Activated CD8-positive, alpha-beta memory T cell treated with anti-CD3 and anti-CD28 coated beads, Interleukin-2, amount 50 U/mL, for 1 hour (primary cell): ENCODE results near the gene DNMT1.
"Not testable (repeated sequence)": the region's sequence is repeated elsewhere in the genome, so short reads cannot be mapped to it uniquely, and the experiment has no call there.

ENCODE experiments used
- DNase-seq: peaks from one replicate; pipeline ENCODE4 v3.0.0-alpha.2; 2020; ENCODE audit errors: extremely low read depth

DNMT1 gene

DNA sequence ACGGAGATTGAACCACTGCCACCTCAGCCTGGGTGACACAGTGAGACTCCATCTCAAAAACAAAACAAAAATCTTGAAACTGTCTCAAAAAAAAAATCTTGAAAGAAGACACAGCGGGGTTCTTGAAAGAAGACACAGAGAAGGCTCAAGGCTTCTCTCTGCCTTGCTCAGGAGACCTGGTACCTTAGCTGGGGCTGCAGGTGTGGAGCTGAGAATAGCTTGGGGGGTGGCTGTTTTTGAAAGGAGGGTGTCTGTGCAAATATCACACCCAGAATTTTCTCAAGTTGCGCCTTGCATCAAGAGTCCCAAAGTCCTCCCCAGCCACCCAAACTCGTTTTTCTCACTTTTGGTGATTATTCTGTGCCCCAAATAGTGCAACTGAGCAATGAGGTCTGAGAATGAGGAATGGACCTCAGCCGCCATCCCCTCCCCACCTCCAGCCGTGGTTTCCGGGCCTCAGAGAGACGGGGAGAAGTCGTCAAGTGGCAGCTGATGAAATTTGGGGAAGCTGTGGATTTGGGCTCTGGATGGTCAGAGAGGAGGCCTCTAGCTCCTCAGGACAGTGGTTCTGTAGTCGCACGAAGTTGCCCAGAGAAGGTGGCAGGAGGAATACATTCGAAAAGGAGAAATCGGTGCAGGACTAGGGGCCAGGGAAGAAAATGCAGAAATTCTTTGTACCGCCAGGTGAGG is 27.6 kb upstream of the DNMT1 start:
- DNase-seq, result no peak

DNA sequence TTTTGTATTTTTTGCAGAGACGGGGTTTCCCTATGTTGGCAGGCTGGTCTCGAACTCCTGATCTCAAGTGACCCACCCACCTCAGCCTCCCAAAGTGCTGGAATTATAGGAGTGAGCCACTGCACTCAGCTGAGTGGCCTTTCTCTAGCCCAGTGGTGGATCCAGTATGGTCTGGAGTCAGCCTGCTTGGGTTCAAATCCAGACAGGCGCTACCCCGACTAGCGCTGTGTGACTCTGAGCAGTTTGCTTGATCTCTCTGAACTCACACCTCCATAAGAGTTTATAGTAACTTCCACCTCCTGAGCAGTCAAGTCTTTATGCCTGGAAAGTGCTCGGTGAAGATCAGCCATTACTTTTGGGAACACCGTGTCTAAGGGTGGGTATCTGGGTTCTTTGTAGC is 25.9 kb upstream of the DNMT1 start:
- DNase-seq, result no peak

DNA sequence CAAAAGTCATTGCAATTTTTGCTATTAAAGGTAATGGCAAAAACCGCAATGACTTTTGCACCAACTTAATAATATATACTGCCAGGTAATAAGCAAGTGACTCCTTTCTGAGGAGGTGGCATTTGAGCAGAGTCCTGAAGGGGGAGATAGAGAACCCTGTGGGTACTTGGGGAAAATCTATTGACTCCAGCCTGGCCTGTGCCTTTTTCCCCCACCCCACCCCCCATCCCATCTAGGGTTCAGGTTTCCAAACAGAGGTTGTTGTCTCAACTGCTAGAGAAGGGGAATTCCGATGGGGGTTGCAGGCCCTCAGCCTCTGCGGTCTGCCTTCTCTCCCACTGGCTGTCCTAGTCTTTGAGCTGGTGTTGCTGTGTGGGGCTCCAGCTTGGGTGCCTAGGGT is 24.9 kb upstream of the DNMT1 start:
- DNase-seq, result no peak

DNA sequence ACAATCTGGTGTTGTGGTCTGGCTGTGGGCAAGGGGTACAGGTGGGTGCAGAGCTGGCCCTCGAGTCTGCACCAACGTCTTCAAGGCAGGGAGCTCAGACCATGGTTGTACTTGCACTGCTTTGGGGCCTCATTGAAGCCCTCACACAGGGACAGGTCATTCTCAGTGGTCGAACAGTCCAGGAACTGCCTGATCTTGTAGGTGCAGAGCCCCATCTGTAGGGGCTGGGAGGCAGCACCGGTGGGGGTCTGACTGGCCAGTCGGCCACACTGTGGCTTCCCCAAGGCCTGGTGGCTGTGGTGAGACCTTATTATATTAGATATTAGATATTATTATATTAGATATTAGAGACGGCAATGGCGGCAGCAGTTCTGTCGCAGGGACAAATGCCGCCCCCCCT is 22.3 kb upstream of the DNMT1 start:
- no peak for DNase-seq

DNA sequence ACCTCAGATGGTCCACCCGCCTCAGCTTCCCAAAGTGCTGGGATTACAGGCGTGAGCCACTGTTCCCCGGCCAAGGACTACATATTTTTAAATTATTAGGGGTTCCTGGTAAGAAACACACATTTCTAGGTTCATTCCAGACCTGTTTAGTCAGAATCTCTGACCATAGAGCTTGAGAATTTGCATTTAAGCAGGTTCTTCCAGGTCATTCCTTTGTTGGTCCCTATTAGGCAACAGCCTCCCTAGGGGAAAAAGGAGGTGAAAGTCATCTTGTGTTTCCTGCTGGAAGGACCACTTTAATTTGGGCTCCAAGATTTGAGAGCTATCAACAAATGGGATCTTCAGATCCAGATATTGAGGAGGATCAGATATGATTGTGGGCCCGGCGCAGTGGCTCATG is 20.0 kb upstream of the DNMT1 start:
- no peak for DNase-seq

DNA sequence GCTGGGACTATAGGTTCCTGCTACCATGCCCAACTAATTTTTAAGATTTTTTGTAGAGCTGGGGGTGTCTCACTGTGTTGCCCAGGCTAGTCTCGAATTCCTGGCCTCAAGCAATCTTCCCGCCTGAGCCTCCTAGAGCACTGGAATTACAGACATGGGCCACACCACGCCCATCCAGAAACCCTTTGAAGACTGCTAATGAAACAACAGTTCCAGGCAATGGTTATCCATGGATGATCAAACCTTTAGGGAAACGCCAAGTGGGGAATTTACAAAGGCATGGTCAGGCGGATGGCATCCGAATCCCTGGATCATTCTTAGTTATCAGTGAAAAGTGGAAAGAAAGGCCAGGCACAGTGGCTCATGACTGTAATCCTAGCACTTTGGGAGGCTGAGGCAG is 16.9 kb upstream of the DNMT1 start:
- no peak for DNase-seq

DNA sequence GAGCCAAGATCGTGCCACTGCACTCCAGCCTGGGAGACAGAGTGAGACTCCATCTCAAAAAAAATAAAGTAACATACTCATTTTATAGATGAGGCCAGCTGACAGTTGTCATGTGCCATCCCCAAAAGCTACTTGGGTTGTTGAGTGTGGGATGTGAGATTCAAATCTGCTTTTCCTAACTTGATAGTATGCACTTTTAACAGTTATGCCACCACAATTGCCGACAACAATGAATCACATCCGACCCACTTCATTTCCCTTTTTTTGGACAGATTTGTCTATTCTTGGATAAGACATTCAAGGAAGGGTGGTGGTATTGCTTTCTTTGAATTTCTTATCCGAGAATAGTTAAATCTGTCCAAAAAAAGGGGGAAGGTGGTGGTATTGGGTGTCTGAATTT is 16.3 kb upstream of the DNMT1 start:
- DNase-seq, result no peak

DNA sequence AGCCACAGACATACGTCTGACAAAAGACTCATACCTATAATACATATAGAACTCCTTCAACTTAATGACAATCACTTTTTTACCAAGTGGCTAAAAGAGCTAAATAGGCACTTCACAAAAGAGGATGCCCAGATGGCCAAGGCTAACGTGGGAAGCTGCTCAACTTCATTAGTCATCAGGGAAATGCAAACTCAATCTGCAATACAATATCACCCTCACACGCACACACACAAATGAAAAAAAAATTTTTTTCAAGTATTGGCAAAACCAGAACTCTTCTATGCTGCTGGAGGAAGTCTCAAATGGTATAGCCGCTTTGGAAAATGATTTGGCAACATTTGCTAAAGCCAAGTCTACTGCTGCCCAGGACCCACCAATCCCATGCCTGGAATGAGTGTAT is 14.6 kb upstream of the DNMT1 start:
- DNase-seq, result no peak

DNA sequence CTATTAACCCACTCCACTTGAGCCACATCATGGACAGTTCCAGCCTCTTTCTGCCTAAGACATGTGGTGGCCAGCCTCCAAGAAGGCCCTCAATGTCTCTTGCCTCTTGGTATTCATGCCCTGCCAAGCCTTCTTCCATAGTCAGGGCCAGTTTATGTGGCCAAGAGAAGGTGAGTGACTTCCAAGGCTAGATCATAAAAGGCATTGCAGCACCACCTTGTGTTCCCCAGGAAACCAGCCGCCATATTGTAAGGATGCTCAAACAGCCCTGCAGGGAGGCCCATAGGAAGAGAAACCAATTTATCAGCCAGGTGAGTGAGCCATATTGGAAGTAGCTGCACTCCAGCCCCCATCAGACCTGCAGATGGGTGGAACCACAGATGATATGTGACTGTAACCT is 12.3 kb upstream of the DNMT1 start:
- no peak for DNase-seq

DNA sequence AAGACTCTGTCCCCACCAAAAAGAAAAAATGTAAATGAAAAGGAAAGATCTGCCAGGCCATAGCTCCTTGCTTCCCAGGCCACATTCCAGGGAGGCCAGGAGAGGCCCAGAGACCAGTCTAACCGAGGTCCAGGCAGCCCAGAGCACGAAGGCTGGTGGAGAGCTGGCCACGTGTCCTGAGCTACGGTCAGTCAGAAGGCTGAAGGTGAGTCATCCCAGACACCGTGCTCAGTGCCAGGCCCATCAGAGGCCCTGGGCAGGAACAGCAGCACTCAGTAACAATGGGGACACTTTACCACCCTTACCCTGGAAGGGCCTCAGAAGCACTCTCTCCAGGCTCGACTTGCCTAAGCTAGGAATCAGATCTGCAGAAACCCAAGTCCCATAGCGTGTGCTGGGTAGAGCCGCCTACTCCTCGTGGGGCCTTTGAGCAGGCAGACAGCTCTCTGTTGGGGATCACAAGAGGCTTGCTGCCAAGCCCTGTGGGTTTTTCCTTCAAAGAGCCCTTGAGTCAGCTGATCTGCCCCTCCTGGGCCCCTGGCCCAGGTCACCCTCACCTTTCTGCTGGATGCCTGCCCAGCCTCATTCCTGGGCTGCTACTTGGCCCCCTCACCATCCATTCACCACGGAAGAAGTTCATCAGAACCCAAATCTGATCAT is 11.6 kb upstream of the DNMT1 start:
- no peak for DNase-seq

DNA sequence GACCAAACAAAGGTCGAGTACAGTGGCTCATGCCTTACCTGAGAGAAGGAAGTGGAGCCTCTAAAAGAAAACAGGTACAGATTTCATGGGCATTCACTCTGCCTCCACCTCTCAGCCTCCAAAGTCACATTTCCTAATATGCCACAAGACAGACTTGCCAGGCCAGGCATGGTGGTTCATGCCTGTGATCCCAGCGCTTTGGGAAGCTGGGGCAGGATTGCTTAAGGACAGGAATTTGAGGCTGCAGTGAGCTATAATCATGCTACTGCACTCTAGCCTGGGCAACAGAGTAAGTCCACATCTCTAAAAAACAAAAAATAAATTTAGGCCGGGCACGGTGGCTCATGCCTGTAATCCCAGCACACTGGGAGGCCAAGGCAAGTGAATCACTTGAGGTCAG is 10.9 kb upstream of the DNMT1 start:
- DNase-seq, result no peak

DNA sequence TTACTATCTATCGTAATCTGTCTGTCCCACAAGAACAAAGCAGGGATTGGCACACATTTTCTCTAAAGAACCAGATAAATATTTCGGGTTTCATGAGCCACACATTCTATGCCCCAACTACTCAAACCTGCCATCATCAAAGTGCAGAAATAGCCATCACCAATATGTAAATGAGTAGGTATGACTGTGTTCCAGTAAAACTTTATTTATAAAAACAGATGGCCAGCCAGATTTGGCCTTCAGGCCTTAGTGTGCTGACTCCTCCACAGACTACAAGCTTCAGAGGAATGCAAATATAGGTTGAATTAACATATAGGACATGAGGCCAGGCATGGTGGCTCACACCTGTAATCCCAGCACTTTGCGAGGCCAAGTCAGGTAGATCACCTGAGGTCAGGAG is 8.9 kb upstream of the DNMT1 start:
- DNase-seq, result no peak

DNA sequence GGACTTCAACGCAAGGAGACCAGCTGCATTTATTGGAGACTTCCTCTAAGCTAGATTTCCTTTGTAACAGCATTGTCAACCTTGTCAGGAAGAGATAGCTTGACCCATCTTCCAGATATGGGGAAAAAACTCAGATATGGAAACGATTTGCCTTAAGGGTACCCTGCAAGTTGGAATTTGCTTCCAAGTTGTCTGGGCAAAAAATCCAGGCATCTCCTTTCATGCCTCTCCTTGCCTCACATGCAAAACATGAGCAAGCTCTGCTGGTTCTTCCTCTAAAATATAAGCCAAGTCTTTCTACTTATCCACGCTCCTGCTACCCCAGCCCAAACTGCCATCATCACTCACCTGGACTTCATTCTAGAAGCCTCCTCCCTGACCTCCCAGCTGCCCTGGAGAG is 6.4 kb upstream of the DNMT1 start:
- no peak for DNase-seq

DNA sequence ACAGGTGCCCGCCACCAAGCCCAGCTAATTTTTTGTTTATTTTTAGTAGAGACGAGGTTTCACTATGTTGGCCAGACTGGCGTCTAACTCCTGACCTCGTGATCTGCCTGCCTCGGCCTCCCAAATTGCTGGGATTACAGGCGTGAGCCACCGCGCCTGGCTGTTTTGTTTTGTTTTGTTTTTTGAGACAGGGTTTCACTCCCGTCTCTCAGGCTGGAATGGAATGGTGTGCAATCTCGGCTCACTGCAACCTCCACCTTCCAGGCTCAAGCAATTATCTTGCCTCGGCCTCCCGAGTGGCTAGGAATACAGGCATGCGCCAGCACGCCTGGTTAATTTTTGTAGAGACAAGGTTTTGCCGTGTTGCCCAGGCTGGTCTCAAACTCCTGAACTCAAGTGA is 5.3 kb upstream of the DNMT1 start:
- not testable (repeated sequence) for DNase-seq

DNA sequence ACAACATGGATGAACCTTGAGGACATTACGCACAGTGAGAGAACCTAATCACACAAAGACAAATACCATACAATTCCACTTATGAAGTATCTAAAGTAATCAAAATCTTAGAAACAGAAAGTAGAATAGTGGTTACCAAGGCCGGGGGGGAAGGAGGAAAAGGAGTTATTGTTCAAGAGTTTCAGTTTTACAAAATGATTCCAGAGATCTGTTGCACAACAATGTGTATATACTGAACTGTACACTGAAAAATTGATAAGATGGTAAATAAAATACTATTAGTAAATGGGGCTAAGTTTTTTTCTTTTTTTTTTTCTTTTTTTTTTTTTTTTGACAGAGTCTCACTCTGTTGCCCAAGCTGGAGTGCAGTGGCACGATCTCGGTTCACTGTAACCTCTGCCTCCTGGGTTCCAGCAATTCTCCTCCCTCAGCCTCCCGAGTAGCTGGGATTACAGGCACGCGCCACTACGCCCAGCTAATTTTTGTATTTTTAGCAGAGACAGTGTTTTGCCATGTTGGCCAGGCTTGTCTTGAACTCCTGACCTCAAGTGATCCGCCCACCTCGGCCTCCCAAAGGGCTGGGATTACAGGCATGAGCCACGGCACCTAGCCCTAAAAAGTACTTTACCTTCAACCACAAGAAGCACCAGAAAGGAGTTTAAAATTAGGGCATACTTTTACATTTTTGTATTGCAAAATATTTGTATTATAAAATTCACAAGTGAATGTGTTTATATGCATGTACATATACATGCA is 4.3 kb upstream of the DNMT1 start:
- DNase-seq, result not testable (repeated sequence)

DNA sequence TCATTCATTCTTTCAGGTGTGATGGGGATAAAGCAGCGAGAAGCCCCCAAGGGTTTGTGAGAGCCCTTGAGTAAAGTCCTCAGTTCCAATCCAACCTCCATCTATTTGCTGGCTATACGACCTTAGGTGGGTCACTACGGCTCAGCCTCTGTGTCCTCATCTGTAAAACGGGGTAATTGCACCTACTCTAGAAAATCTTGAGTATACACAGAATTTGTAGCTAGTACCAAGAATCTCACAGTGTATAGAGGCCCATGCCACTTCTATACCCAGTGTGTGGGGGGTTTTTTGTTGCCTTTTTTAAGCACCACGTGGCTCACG is 406 bp upstream of the DNMT1 start:
- DNase-seq, result no peak

DNA sequence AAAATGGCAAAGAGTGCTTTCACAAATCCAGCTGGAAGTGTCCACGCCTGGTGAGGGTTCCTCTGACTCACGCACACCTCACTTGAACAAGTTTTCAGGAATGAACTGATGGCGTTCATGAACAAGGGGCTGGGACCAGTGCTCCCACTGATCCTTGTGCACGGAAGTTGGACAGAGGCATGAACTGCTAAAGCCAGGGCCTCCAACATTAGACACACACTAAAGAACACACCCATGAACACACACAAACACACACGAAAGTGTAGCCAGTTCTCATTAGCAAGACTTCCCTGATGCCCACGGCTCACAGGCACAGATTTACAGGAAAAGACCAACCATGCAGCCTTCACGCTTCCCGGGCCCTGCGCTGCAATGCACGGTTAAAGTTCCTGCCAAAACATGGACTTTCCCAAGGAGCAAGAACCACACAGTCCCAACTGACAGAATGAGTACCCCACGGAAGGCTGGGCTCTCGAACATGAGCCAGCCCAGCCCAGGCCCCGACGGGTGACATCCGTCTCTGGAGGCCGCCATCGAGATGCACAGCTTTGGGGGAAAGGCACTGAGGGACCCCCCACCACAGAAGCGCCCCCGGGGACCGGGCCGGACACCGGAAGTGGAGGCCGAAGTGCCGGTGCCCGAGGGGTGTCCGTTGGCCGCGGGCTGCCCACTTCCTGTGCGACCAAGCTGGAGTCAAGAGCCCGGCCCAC is 808 bp downstream of the DNMT1 start:
- DNase-seq, result no peak

DNA sequence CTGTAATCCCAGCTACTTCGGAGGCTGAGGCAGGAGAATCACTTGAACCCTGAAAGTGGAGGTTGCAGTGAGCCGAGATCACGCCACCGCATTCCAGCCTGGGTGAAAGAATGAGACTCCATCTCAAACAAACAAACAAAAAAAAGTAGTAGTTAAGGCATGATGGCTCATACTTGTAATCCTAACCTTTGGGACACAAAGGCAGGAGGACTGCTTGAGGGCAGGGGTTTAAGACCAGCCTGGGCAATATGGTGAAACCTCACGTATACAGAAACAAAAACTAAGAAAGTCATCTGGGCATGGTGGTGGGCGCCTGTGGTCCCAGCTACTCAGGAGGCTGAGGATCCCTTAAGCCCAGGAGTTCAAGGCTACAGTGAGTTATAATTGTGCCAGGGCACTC is 1.8 kb downstream of the DNMT1 start:
- DNase-seq, result no peak

DNA sequence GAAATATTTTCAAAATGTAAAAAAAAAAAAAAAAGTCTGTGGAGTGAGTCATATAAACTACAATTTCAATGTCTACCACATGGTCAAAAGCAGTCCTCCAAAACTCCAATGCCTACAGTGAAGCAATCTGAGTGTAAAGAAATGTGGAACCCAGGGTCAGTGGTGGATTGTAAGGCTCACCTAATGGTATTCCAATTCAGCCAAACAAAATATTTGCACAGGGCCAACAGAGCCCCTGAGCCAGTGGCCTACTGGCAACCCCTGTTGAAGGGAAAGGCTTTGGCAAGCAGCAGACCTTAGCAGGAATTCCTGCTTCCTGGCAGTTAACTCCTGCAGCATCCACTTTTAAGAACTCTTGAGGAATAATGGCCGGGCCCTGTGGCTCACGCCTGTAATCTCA is 3.4 kb downstream of the DNMT1 start:
- no peak for DNase-seq

DNA sequence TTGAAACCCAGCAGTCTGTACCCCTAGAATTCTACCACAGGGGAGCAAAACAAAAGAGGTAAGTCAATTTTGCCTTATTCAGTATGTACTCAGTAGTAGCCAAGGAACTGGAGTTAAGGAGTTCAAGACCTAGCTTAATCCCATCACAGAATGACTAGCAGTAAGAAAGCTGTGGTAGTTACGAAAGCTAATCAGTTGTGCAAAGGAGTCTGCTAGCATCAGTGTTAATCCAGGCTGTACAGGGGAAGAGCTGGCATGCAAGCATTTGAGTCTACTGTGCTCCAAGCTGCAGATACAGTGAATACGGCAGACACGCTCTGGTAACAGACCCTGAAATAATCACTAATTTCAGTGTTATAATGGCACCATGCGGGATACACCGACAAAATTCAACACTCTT is 4.7 kb downstream of the DNMT1 start:
- no peak for DNase-seq

DNA sequence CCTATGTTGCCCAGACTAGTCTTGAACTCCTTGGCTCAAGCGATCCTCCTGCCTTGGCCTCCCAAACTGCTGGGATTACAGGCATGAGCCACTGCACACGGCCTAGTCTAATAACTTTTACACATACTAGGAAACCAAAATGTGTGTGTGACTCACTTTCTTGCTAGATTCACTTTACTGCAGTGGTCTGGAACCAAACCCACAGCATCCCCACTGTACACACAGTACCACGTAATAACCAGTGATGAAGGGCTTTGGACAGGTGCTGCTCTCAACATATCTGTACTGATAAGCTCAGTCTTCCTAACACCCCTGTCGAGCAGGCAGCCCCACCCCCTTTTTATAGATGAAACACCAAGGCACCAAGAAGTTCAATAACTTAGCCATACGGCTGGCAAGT is 5.1 kb downstream of the DNMT1 start:
- no peak for DNase-seq

DNA sequence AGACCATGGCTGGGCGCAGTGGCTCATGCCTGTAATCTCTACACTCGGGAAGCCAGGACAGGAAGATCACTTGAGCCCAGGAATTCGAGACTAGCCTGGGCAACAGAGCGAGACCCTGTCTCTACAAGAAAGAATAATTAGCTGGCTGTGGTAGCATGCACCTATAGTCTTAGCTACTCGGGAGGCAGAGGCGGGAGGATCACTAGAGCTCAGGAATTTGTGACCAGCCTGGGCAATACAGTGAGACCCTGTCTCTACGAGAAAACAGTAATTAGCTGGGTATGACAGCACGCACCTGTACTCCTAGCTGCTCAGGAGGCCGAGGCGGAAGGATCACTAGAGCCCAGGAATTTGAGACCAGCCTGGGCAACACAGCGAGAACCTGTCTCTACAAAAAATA is 7.4 kb downstream of the DNMT1 start:
- no peak for DNase-seq

DNA sequence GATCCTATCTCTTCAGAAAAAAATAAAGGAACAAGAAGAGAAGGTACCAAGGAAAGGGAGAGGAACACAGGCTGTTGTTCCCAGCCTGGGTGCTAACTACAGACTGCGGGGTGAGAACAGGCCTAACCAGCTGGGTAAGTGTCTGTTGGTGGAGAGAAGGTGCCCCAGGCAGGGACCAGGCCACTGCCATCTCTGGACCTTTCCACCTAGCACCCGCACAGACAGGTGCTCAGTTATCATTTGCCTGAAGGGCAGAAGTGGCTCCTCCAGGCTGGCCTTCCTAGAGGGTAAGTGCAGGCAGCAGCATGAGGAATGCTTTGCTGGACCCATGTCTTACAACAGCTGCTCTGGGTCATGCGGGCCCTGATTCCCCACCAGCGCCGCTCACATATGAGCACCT is 10.1 kb downstream of the DNMT1 start:
- DNase-seq, result no peak
